Fibroblast of mammary gland (primary cell): ENCODE results near the gene TSC22D1.

Experiments used
- DNase-seq: peaks from one replicate; pipeline ENCODE4 v3.0.0-alpha.2; 2010; ENCODE audit warnings: low read depth
- H3K4me3 ChIP-seq: 2 replicates; pipeline ENCODE4 v1.5.1; 2011; ENCODE audit warnings: low read depth, mild to moderate bottlenecking, low read length, moderate library complexity; ENCODE audit not compliant: control insufficient read depth
- TF ChIP-seq, protein P1 (sequence below): conservative IDR thresholded peaks from 2 replicates; pipeline ENCODE4 v1.5.1; 2011; ENCODE audit warnings: low read depth, low read length, inconsistent platforms; ENCODE audit not compliant: control insufficient read depth, insufficient read depth

TSC22D1 gene

DNA sequence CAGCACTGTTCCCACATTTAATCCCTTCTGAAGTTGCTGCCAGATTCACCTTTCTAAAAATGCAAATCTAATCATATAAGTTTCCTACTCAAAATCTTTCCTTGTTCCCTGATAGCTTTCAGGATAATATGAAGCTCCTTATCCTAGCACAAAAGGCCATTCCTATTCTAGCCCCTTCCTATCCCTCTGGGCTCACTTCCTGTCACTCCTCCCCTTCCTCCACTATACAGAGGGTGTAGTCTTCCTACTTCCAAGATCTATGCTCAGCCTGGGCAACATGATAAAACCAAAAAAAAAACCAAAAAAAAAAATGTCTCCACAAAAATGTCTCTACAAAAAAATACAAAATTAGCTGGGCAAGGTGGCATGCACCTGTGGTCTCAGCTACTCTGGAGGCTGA is 78.3 kb downstream of the TSC22D1 start:
- DNase-seq = no peak

DNA sequence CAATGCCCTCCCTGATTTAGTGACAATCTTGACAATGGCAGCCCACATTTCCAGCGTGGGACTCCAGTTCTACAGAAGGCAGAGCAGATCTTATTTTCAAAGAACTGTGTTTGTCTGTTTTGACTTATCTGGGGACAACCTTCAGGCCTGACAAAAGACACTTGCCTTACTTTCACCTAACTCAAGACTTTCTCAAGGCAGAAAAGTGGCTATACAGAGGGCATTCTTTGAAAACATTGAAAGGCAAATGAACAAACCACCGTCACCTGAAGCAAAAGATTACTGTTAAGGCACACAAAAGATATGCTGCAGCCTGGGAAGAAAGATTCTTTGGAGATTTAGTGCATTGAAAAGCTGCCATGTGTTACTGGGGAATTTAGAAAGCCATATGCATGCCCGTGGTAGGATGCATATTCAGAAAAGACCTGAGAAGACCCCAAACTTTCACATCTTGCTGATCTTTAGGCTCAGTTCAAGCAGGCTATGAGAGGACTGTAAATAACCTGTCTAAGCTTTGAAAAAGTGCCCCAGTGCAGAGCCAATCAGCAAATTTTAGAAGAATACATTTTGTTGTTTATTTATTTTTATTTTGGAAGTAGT is 82.8 kb downstream of the TSC22D1 start:
- no peak for DNase-seq
- H3K4me3 ChIP-seq = no peak overlapping the region
- TF ChIP-seq, protein P1, sequence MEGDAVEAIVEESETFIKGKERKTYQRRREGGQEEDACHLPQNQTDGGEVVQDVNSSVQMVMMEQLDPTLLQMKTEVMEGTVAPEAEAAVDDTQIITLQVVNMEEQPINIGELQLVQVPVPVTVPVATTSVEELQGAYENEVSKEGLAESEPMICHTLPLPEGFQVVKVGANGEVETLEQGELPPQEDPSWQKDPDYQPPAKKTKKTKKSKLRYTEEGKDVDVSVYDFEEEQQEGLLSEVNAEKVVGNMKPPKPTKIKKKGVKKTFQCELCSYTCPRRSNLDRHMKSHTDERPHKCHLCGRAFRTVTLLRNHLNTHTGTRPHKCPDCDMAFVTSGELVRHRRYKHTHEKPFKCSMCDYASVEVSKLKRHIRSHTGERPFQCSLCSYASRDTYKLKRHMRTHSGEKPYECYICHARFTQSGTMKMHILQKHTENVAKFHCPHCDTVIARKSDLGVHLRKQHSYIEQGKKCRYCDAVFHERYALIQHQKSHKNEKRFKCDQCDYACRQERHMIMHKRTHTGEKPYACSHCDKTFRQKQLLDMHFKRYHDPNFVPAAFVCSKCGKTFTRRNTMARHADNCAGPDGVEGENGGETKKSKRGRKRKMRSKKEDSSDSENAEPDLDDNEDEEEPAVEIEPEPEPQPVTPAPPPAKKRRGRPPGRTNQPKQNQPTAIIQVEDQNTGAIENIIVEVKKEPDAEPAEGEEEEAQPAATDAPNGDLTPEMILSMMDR = no peak

More for the DNA sequence above, 78.3 kb downstream of the TSC22D1 start:
- TF ChIP-seq, protein P1 = no peak
- no peak overlapping the region for H3K4me3 ChIP-seq

DNA sequence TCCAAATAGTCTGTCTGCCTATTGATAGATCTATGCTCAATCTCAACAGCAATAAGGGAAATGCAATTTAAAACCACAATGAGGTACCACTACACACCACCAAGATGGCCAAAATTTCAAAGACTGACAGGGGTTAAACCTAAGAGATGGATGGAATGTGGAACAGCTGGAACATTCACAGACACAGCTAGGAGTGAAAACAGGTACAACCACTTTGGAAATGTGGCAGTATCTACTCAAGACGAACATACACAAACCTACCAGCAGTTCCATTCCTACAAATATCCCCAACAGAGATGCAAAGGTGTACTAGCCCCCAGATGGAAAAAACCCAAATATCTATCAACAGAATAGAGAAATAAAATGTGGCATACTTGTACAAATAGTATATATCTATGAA is 86.4 kb downstream of the TSC22D1 start:
- TF ChIP-seq, protein P1 = no peak
- DNase-seq = no peak
- H3K4me3 ChIP-seq = no peak overlapping the region

DNA sequence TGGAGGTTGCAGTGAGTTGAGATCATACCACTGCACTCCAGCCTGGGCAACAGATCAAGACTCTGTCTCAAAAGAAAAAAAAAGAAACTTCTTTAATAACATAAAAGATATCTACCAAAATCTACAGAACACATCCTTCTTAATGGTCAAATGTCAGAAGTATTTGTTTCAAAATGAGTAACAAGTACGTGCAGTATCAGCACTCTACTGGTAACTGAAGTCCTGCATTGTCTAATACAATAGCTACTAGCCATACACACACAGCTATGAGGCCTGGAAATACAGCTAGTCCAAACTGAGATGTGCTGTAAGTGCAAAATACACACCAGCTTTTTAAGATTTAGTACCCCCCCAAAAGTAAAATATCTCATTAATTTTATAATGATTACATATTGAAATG is 88.1 kb downstream of the TSC22D1 start:
- DNase-seq = no peak
- H3K4me3 ChIP-seq = no peak overlapping the region
- TF ChIP-seq, protein P1 = no peak

DNA sequence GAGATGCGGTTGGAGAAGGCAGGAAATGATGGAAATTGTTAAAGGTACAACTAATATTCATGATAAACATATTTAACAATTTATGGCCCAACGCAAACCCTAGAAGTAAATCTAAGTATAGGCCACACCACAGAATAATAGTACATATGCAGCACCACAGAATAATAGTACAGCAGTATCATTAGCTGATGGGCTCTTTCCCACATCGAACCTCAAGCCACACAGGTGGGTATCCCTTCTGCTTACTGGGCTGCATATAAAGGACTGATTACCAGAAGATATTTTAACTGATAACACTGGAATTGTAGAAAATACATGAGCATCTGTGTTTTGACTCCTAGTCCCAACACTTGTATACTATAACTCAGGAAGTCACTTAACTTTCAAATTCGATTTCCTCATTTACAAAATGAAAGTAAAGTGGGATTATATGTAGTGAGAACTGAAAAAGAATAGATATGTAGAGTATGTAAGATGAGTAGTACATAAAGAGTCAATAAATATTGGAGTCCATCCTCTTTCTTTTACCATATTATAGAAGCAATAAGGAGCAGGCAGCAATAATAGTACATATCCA is 91.5 kb downstream of the TSC22D1 start:
- TF ChIP-seq, protein P1 = no peak
- no peak overlapping the region for H3K4me3 ChIP-seq
- DNase-seq = no peak

DNA sequence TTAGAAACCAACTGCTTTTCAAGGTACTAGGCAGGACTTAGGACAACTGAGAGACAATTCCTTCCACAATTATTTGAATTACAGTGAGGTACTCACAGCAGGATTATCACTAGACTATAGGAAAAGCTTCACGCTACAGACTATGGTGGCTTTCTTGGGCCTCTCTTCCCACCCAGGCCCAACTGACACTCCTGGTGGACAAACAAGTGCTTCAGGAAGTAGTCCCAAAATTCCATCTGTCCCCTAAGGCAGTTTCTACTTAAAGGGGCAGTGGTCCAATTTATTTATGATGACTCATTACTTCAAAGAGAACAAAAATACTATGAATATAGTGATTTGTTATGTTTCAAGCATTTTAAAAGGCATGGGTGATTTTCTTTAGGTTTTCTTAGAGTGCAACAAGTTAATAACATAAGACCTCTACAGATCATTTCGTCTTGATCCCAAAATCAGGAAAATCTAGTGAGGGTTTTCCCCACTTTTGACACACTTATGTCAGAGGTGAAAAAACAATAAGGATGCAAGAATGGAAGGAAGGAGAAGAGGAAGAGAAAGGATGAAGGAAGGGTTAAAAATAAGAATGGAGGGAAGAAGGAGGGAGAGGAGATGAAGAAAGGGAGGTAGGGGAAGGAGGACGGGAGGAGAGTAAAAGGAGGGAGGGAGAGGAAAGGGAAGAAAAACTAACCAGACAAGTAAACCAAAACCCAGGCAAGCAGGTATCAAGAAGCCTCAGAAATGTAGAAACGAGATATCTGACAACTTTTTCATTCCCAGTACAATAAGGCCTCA is 101.8 kb downstream of the TSC22D1 start:
- peak; percentile 15 for DNase-seq

More for the DNA sequence above, 101.8 kb downstream of the TSC22D1 start:
- TF ChIP-seq, protein P1 = no peak
- no peak overlapping the region for H3K4me3 ChIP-seq
